ENCODE data around the gene HOXB4.

The HOXB4 gene

GRCh38 chr17:48589831-48590606 is 11.9 kb upstream of the HOXB4 start, which contains the start of gene HOXB3:
TSS of gene HOXB3 (minus strand) at chr17:48590241. CDS start at chr17:48552474, 37,767 bp downstream.
- DNase-seq (ENCODE audit: low read depth in 2 of 2) = no peak

- no peak for DNase-seq (ENCODE audit: low read depth in 2 of 2)
Observed at GRCh38 chr17:48589060-48589830, 11.1 kb upstream of the HOXB4 start.

- no peak for DNase-seq (ENCODE audit: low read depth in 2 of 2)
Observed at GRCh38 chr17:48588528-48588927, 10.4 kb upstream of the HOXB4 start.

- DNase-seq (ENCODE audit: low read depth in 2 of 2) = no peak
Observed at GRCh38 chr17:48588074-48588415, 9.9 kb upstream of the HOXB4 start.

GRCh38 chr17:48587276-48588073 is 9.3 kb upstream of the HOXB4 start:
- no peak for DNase-seq (ENCODE audit: low read depth in 2 of 2)

- DNase-seq (ENCODE audit: low read depth in 2 of 2) = no peak
Observed at GRCh38 chr17:48586355-48587258, 8.5 kb upstream of the HOXB4 start.

GRCh38 chr17:48584223-48584741 is 6.1 kb upstream of the HOXB4 start:
- DNase-seq (ENCODE audit: low read depth in 2 of 2) = no peak

- DNase-seq (ENCODE audit: low read depth in 2 of 2) = no peak
Observed at GRCh38 chr17:48583708-48584222, 5.6 kb upstream of the HOXB4 start.

- DNase-seq (ENCODE audit: low read depth in 2 of 2) = no peak
Observed at GRCh38 chr17:48582750-48583069, 4.6 kb upstream of the HOXB4 start.

- no peak for DNase-seq (ENCODE audit: low read depth in 2 of 2)
Observed at GRCh38 chr17:48579760-48580554, 1.8 kb upstream of the HOXB4 start.

- no peak for DNase-seq (ENCODE audit: low read depth in 2 of 2)
Observed at GRCh38 chr17:48579471-48579759, 1.3 kb upstream of the HOXB4 start.

GRCh38 chr17:48578616-48579470 is 693 bp upstream of the HOXB4 start:
- no peak for DNase-seq (ENCODE audit: low read depth in 2 of 2)

- no peak for DNase-seq (ENCODE audit: low read depth in 2 of 2)
Observed at GRCh38 chr17:48577330-48577945, 712 bp downstream of the HOXB4 start.

GRCh38 chr17:48576479-48577309 is 1.5 kb downstream of the HOXB4 start:
- no peak for DNase-seq (ENCODE audit: low read depth in 2 of 2)

- no peak for DNase-seq (ENCODE audit: low read depth in 2 of 2)
Observed at GRCh38 chr17:48575673-48576478, 2.3 kb downstream of the HOXB4 start.

- no peak for DNase-seq (ENCODE audit: low read depth in 2 of 2)
Observed at GRCh38 chr17:48575066-48575582, 3.0 kb downstream of the HOXB4 start.

GRCh38 chr17:48574505-48575065 is 3.6 kb downstream of the HOXB4 start:
- no peak for DNase-seq (ENCODE audit: low read depth in 2 of 2)

Data from stimulated activated CD4-positive, alpha-beta T cell treated with anti-CD3 and anti-CD28 coated beads, Interleukin-4, amount 100 ng/mL, for 48 hours (primary cell).